K562 (cell line): ENCODE measurements around the gene OR2S2. TPM values are rescaled to one million over a fixed set of nuclear protein-coding genes. Genes with fewer than 3 reads are reported as not detected.
A peak's percentile ranks its signal among the peaks of the same experiment; 100 is the strongest.

Experiments used
- ATAC-seq: fragments of 200-7000 bp; cut with Tn5 transposase; 3 replicates; pipeline ENCODE4 v1.9.1; 2020; ENCODE audit warnings: moderate library complexity
- BruUV-seq: library from RNA; stranded (reverse); fragments of 400-500 nt; replicated peaks from 2 replicates; lab custom pipeline; 2021; lab: Mats Ljungman, UMichigan
- CTCF ChIA-PET: fragments of 300-600 bp; formaldehyde crosslinking; extraction: SDS; loops from one replicate; lab custom pipeline; 2021; ENCODE audit warnings: low intra/inter-chr PET ratio; lab: Yijun Ruan, JAX
- POLR2A ChIA-PET: fragments of 300-600, 350-650 bp; sonication (Branson Sonifier 250); formaldehyde crosslinking; extraction: SDS; loops from one replicate; lab custom pipeline; 2021; ENCODE audit warnings: antibody characterized with exemption, inconsistent platforms; lab: Yijun Ruan, JAX
- DNase-seq, 4 experiments: peaks; one replicate each; pipeline versions ENCODE4 v3.0.0 to v3.0.0-alpha.2; 2011 to 2018; ENCODE audit warnings: low spot score in 3 of 4, mixed read lengths in 3 of 4; ENCODE audit errors: extremely low read depth in 1 of 4
- FAIRE-seq: peaks from 2 replicates; lab custom pipeline; 2011; peaks lifted over from hg19 to GRCh38; lab: Jason Lieb, UNC
- H2AFZ ChIP-seq: 2 replicates; pipeline ENCODE4 v1.6.0; 2011; ENCODE audit warnings: low read depth, low read length, control low read depth, inconsistent platforms
- H3K27ac ChIP-seq: fragments of 200-600 bp; 3 replicates; pipeline ENCODE4 v1.8.0; 2011; ENCODE audit warnings: low read depth, mild to moderate bottlenecking, control low read depth, inconsistent platforms, low read length, moderate library complexity, mixed read lengths; ENCODE audit errors: extremely low read depth
- H3K27me3 ChIP-seq, 2 experiments: fragments of 300-600 bp in 1 of 2; 2 replicates in 1 of 2; 3 replicates in 1 of 2; pipeline versions ENCODE4 v1.6.0 to v1.8.0; 2011; ENCODE audit warnings: inconsistent platforms in 2 of 2, low read length in 2 of 2, mild to moderate bottlenecking in 1 of 2, mixed read lengths in 1 of 2, moderate library complexity in 1 of 2; ENCODE audit not compliant: control insufficient read depth in 2 of 2, insufficient read depth in 2 of 2
- H3K36me3 ChIP-seq: fragments of 300-600 bp; 3 replicates; pipeline ENCODE4 v1.8.0; 2011; ENCODE audit warnings: mild to moderate bottlenecking, low read length, inconsistent platforms; ENCODE audit not compliant: control insufficient read depth, insufficient read depth
- H3K4me1 ChIP-seq, 2 experiments: fragments of 200-600 bp in 1 of 2; replicated peaks in 1 of 2; 2 replicates in 1 of 2; 3 replicates in 1 of 2; pipeline versions ENCODE4 v1.5.1 to v1.8.0; 2011; ENCODE audit warnings: inconsistent platforms in 2 of 2, low read length in 2 of 2, mild to moderate bottlenecking in 1 of 2, mixed read lengths in 1 of 2, moderate library complexity in 1 of 2; ENCODE audit not compliant: control insufficient read depth in 2 of 2, insufficient read depth in 2 of 2
- H3K4me2 ChIP-seq: 2 replicates; pipeline ENCODE4 v1.6.1; 2011; ENCODE audit warnings: low read length, control low read depth, inconsistent platforms, mixed read lengths; ENCODE audit not compliant: insufficient read depth
- H3K4me3 ChIP-seq: fragments of 200-600 bp; sonication (generic), shearing (Covaris generic); 2 replicates; pipeline ENCODE4 v1.5.1; 2016; ENCODE audit warnings: control low read depth, inconsistent platforms
- H3K79me2 ChIP-seq: fragments of 200-600 bp; 3 replicates; pipeline ENCODE4 v1.8.0; 2011; ENCODE audit warnings: low read length, inconsistent platforms; ENCODE audit not compliant: control insufficient read depth, insufficient read depth
- H3K9ac ChIP-seq, 2 experiments: 2 replicates each; pipeline versions ENCODE4 v1.6.0 to v1.6.1; 2011; ENCODE audit warnings: low read depth in 2 of 2, low read length in 2 of 2, control low read depth in 1 of 2, inconsistent platforms in 1 of 2, mild to moderate bottlenecking in 1 of 2, mixed read lengths in 1 of 2; ENCODE audit not compliant: insufficient read depth in 1 of 2
- H3K9me1 ChIP-seq: one replicate; pipeline ENCODE4 v1.6.0; 2011; ENCODE audit warnings: inconsistent platforms, mild to moderate bottlenecking, low read length, moderate library complexity; ENCODE audit not compliant: control insufficient read depth, insufficient read depth
- H3K9me3 ChIP-seq: replicated peaks from 2 replicates; pipeline ENCODE4 v1.5.1; 2011; ENCODE audit warnings: low read depth, low read length, inconsistent platforms; ENCODE audit not compliant: control insufficient read depth, insufficient read depth
- H4K20me1 ChIP-seq: replicated peaks from 2 replicates; pipeline ENCODE4 v1.6.1; 2011; ENCODE audit warnings: low read length, inconsistent platforms, mixed read lengths; ENCODE audit not compliant: control insufficient read depth, insufficient read depth
- FOXM1 ChIP-seq, 2 experiments: fragments of 450-650 bp in 1 of 2; sonication (generic) in 1 of 2; formaldehyde crosslinking in 1 of 2; IDR thresholded peaks; 2 replicates each; pipeline versions ENCODE4 v1.6.1 to v1.9.0; 2017 to 2022; ENCODE audit warnings: low read depth in 2 of 2, mild to moderate bottlenecking in 2 of 2, missing genetic modification reagents in 1 of 2, moderate library complexity in 1 of 2
- POLR2G ChIP-seq: fragments of 200-400 bp; formaldehyde crosslinking; IDR thresholded peaks from 2 replicates; pipeline ENCODE4 v1.6.1; 2017; ENCODE audit warnings: low read depth, mild to moderate bottlenecking, antibody characterized with exemption, low read length, moderate library complexity
- RFX1 ChIP-seq: fragments of 450-650 bp; IDR thresholded peaks from 2 replicates; pipeline ENCODE4 v1.6.1; 2016; ENCODE audit warnings: mild to moderate bottlenecking, moderate library complexity
- SNIP1 ChIP-seq: fragments of 450-650 bp; IDR thresholded peaks from 2 replicates; pipeline ENCODE4 v1.7.1; 2017; ENCODE audit warnings: low read depth, mild to moderate bottlenecking
- ZNF766 ChIP-seq: fragments of 200-800 bp; sonication (Bioruptor generic); conservative IDR thresholded peaks from 2 replicates; pipeline ENCODE4 v1.6.1; 2016; ENCODE audit warnings: missing genetic modification characterization, missing compliant biosample characterization
- ZNF780A ChIP-seq: fragments of 250-450 bp; sonication (Bioruptor Pico); IDR thresholded peaks from 2 replicates; pipeline ENCODE4 v1.5.0; 2021; ENCODE audit warnings: mild to moderate bottlenecking
- ZNF785 ChIP-seq: fragments of 250-450 bp; sonication (Bioruptor Pico); IDR thresholded peaks from 2 replicates; pipeline ENCODE4 v1.4.0; 2020; ENCODE audit warnings: mild to moderate bottlenecking
- WGBS: fragments of 100-300 bp; shearing (Covaris generic); methylation state at CpG from one replicate; pipeline ENCODE4 v1.1.6; 2016; ENCODE audit warnings: low coverage, mixed read lengths; ENCODE audit not compliant: insufficient coverage; ENCODE audit errors: missing lambda C conversion rate; 5-methylcytosine and 5-hydroxymethylcytosine counted together
- in situ Hi-C: fragments of 300-500 bp; cut with MboI; formaldehyde crosslinking; loops from 4 replicates; pipeline ENCODE4 v1.15.0; 2018; ENCODE audit warnings: inconsistent platforms, mixed read lengths
- intact Hi-C: fragments of 100-400 bp; cut with micrococcal nuclease; formaldehyde crosslinking; loops from 2 replicates; pipeline ENCODE4 v1.14.2; 2022
- polyA plus RNA-seq, 8 experiments: library from polyadenylated mRNA; depleted of rRNA in 4 of 8; stranded (reverse) in 5 of 8; unstranded in 3 of 8; fragments of >200 nt; fragmentation: Nextera tagmentation in 2 of 8; fragmentation: Illumina TruSeq in 1 of 8; extraction: Ambion mirVana in 2 of 8; extraction: Trizol in 1 of 8; gene quantifications; 2 replicates each; pipeline versions ENCODE4 v1.2.1 to v1.2.3, GENCODE V29; 2011 to 2014; ENCODE audit warnings: inconsistent platforms in 1 of 8, missing spikeins in 1 of 8
- total RNA-seq, 7 experiments: library from RNA; depleted of rRNA in 6 of 7; stranded (reverse); fragments of >200 nt in 6 of 7; fragmentation: Illumina TruSeq in 2 of 7; extraction: Trizol in 2 of 7; gene quantifications; 2 replicates each; pipeline versions ENCODE4 v1.2.1 to v1.2.3, GENCODE V29; 2011 to 2021; ENCODE audit warnings: low replicate concordance in 1 of 7
- TF ChIP-seq, protein P1 (sequence below): IDR thresholded peaks from 2 replicates; pipeline ENCODE4 v1.6.1; 2011; ENCODE audit warnings: borderline replicate concordance, low read depth, mild to moderate bottlenecking, moderate library complexity, low read length; ENCODE audit not compliant: insufficient read depth, poor library complexity, severe bottlenecking

OR2S2 gene
- total and polyA plus RNA-seq, 9 of the 15 experiments (the other 6 are each of a cell fraction or from before 2014, with no cell fraction given): not detected

DNA sequence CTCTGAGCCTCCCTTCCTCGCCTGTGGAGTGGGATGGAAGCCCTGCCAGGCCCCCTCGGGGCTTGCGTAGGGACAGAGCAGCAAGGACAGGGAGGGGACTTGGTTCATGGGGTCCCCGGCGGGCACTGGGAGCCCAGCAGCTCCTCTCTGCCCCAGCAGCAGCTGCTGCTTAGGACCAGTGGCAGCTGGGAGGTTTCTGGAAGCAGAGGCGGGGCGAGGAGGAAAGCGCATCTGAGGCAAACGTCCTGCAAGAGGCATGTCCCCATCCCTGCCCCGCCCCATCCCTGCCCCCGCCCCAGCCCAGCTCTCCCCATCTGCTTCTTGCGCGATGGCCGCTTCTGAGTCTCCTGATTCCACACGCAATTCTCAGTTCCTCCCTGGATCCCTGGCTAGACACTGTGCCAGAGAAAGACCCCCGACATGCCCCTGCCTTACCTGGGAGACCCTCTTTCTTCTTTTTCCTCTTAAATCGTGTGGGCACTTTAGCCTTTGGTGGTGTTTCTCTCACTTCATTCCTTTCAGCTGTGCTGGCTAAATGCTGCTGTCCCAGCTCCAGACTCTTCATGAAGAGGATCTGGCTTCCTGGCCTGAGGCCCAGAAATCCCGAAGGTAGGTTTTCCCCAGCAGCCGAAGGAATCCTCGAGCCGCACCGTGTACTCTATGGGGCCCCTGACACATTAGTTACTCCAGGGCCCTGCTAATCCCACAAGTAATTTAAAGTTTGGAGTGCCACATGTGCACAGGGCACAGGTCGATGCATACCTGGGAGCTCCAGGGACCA lies 4.4 kb upstream of the OR2S2 start:
- ChIA-PET CTCF (no interaction called here), POLR2A (no interaction called here)
- whole genome bisulfite sequencing: 5% methylated on average over 8 of the region's 23 CpGs
- Histone ChIP-seq H3K27me3 (peaks cover 2 to 25% of the 10 kb centered on the region in 2 experiments; a peak in 3 of 5 replicates), H2AFZ (no peak overlapping the region), H3K79me2 (no peaks in the 10 kb centered on the region), H3K9me3 (no peaks in the 10 kb centered on the region), H3K9me1 (no peaks in the 10 kb centered on the region), H4K20me1 (no peaks in the 10 kb centered on the region), H3K4me1 (peaks cover 0 to 3% of the 10 kb centered on the region in 2 experiments; a peak in 1 of 5 replicates), H3K36me3 (no peaks in the 10 kb centered on the region)
- no peak for FAIRE-seq
- no TSS peak for BruUV-seq
- DNase-seq: peak in 1 of 4 experiments; percentile 13
- peak; percentile 81 for ATAC-seq
- TF ChIP-seq ZNF785 (CRISPR knock-in tag) (no peak), POLR2G (0 out of 2 replicates have a peak, but pooled peaks have one; percentile 24), SNIP1 (no peak), RFX1 (no peak), FOXM1 (IDR thresholded peaks at IDR 0.05; ENCODE audit: low read depth) (no peak), FOXM1 (CRISPR knock-in tag; IDR thresholded peaks at IDR 0.05; ENCODE audit: low read depth) (no peak), ZNF766 (CRISPR knock-in tag) (no peak), ZNF780A (CRISPR knock-in tag) (no peak)
- TF ChIP-seq, protein P1, sequence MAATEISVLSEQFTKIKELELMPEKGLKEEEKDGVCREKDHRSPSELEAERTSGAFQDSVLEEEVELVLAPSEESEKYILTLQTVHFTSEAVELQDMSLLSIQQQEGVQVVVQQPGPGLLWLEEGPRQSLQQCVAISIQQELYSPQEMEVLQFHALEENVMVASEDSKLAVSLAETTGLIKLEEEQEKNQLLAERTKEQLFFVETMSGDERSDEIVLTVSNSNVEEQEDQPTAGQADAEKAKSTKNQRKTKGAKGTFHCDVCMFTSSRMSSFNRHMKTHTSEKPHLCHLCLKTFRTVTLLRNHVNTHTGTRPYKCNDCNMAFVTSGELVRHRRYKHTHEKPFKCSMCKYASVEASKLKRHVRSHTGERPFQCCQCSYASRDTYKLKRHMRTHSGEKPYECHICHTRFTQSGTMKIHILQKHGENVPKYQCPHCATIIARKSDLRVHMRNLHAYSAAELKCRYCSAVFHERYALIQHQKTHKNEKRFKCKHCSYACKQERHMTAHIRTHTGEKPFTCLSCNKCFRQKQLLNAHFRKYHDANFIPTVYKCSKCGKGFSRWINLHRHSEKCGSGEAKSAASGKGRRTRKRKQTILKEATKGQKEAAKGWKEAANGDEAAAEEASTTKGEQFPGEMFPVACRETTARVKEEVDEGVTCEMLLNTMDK: no peak
- TF ChIP-seq, all 486 proteins: peak for 1
- no peak overlapping the region for H3K4me2 ChIP-seq
- no peak overlapping the region for H3K4me3 ChIP-seq
- in situ Hi-C loops (no loop called here), intact Hi-C loops (no loop called here)
- H3K27ac ChIP-seq: no peak overlapping the region
- H3K9ac ChIP-seq: no peak overlapping the region
